Activated CD4-positive, alpha-beta T cell treated with anti-CD3 and anti-CD28 coated beads, Interleukin-10, Interleukin-2, amounts not matched to agents 100 ng/mL and 50 ng/mL, durations not matched to agents 16 hours and 8 hours (primary cell): ENCODE data around the gene ADAMTS2.

Experiments
- DNase-seq: peaks from one replicate; pipeline ENCODE4 v3.0.0-alpha.2; 2020

ADAMTS2 gene

DNA sequence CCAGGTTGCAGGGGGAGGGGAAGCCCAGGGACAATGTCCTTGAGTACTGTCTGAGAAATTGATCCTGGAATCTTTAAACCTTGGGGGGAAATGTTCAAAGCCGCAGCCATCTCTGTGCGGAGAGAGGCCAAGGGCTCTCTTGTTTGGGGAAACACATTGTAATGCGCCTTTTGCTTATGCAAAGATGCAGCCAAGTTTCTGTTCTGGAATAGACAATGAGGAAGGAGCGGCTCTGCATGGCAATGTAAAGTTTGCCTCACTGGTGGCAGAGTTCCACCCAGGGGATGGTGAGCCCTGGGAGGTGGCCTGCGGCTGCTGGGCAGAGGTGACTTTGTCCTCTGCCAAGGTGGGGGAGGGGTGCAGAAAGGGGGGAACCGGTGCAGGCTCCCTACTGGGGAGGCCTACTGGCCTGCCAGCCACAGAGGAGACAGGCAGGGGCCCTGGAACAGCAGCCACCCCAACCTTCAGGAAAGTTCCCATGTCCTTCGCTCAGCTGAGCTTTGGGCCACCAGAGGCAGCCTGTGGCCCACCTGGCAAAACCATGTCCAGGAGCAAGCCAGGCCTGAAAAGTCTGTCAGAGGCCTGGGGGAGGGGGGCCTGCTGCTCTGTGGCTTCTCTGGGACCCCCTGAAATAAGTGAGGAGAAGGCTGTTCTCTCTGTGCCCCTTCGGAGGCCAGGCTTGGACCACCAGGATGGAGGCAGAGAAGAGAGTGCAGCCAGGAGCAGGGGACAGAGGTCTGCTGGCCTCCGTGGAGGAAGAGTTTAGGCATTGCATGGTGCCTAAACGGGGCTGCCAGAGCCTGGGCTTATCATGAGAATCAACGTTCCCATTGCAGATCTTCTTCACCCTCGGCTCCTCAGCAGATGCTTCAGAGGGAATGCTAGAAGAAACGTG is 157.3 kb downstream of the ADAMTS2 start:
- no peak for DNase-seq

DNA sequence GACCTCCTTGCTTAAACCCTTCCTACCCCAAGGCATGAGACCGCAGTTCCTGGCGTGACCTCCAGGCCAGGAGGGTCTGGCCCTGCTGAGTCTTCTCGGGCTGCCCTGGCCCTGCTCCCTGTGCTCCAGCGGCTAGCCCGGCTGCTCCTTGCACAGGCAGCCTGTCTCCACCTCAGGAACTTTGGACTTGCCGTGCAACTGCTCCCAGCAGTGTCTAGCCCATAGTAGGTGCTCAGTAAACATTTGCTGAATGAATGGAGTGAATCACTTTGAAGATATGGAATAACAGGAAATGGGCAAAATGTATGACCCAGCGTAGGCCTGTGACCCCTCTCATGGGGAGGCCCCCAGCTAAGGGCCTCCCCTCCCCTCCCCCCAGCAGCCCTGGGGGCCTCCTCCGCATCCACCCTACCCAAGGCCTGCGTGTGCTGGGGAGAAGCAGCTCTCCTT is 158.0 kb downstream of the ADAMTS2 start:
- DNase-seq = no peak

DNA sequence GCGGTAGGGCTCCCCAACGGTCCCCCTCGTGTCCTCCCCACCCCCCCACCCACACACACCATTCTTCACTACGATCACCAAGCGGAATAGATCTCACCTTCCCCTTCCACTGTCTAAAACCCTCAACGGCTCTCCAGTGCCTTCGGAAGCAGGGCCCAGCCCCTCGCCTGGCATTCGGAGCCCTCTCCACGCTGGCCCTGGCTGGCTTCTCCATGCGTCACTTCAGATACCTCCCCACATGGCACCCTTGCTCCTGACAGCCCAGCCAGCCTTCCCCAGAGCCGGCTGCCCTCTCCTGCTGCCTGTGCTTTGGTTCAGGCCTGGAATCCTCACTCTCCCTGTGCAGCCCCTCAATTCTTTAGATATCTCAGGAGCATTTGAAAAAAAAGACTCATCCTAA is 158.5 kb downstream of the ADAMTS2 start:
- DNase-seq = no peak

DNA sequence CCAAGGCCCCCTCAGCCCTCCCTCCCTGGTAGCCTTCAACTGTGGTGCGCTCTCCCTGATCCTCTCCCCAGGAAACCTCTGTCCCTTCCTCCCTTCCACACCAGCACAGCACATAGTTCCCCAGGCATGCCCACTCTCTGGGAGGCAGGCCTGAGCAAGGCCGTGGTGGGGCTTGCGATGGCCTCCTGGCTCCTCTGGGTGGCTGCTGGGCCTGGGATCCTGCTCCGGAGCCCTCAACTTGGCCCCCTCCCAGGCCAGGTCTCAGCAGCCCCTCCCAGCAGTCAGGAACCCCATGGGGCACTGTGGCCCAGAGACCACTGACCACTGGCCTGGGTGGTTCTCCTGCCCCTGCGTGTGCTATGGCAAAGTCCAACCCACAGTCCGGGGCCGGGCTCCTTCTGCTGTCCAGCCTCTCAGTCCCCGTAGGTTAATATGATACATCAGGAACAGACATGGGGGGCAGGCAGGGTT is 159.3 kb downstream of the ADAMTS2 start:
- no peak for DNase-seq

DNA sequence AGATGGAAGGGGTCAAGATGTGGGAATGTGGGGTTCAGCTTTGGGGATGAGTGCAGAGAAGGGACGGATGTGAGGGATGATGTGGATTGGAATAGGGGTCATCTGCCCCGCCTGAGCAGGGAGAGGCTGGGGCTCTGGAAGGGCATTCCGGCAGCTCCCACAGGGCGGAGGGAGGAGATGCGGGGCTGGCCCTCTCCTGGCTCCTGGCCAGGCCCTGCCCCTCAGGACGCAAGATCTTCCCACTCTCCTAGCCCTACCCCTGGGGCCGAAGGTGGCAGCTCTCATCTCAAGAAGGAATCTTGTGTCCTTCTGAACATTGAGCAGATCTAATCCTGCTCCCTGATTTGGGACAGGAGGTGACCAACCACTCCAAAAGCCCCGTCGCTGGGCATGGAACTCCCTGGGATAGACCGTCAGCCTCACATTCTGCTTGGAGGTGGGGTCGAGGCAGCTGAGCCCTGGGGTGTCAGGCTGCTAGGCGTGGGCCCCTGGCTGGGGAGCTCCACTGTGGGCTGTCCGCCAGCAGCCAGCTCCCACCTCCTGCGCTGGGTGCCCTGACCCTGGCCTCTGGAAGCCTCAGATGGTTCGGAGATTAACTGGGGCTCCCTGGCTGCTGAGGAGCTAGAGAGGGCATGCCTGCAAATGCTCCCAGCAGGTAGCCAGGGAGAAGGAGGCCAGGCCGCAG is 159.9 kb downstream of the ADAMTS2 start:
- DNase-seq = no peak

DNA sequence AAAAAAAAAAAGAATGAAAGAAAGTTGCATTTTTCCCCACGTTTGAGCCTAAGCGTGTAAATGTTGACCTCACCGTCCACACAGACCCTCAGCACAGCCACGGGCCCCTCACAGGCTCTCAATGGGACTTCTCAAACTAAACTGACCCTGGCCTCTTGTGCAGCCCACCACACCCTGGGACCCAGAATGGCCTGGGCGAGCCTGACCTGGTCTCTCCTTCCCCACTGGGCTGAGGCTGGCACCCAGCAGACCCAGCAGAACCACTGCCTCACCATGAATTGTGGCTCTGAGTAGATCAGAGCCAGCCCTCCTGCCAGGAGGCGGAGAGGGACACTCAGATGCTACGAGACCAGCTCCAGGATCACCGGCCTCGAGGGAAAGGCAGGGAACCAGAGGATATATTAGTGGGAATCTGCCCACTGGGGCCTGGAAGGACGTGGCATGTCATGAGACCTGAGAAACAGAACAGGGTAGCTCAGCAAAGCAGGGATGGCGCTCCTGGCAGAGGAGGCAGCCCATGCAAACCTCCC is 160.7 kb downstream of the ADAMTS2 start:
- no peak for DNase-seq

DNA sequence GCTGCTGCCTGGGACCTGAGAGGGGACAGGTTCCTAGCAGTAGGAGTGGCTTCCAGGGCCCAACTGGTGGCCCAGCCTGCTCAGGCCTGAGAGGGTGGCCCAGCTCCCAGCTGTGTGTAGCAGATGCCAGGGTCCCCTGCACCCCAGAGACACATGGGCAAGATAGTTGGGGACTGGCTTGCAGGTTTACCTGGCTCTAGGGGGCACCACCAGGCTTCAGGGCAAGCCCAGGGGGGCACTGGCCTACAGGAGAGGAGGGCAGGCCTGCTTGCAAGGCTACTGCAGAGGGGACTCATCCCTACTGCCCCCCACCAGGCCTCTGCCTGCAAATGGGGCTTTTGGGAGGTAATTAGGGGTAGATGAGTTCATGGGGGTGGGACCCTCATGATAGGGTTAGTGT is 161.8 kb downstream of the ADAMTS2 start:
- no peak for DNase-seq

DNA sequence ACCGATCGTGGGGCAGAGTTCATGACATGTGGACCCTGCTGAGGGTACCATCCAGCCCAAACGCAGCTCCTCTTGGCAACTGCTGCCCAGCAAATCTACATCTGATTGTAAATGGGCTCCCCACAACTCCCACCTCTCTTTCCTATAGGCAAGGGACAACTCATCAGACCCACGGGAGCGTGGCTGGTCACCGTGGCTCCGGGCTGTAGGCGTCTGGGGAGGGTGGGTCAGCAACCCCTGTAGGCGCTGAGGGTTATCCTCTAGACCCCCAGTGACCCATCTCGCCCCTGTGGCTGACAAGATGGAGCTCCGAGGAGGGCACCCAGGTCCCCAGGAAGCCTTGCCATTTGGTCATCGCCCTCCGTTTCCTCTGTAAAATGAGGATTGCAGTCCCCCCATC is 162.7 kb downstream of the ADAMTS2 start:
- DNase-seq = no peak

DNA sequence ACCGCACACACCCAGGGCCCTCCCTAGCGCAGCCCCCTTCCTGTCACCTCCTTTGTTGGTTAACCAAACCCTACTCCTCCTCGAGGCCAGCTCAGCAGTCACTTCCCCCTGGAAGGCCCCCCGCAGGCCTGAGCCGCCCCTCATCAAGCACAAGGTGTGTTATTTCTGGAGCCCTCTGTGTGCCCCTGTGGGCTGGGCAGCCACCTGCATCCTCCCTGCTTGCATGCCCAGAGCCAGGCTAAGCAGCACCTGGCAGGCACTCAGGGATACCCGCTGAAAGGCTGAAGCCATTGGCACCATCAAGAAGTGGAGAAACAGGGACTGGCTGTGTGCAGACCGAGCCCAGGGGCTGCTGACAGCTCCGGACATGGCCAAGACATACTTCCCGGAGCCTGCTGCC is 163.3 kb downstream of the ADAMTS2 start:
- DNase-seq = no peak

DNA sequence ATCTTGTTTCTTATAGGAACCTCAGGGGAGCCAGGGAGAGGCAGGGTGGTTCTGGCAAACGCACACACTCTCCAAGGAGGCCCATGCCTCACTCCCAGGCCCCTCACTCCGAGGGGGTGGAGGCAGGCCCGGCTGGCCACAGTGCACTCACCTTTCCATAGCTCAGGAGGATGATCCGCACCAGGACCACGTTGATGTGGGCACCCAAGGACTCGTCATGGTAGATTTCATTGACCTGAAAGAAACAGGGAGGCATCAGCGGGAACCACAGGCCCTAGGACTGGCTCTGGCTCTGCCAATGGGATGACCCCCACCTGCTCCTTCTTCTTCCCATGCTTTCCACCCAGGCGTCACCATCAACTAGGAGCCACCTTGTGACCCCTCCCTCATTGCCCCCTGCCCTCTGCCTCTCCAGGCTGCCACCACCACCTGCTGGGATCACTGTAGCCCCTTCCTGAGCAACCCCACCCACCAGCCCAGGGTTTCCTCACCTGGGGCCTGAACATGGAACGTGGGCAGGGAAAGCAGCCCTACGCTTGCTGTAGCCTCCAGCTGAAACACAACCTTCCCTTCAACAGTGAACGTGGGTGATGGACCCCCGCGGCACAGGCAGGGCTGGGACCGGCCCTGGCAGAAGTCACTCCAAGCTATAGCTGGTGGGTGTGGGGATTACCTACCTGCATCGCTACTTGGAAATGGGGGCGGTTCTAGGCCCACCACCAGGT is 164.2 kb downstream of the ADAMTS2 start:
- no peak for DNase-seq

DNA sequence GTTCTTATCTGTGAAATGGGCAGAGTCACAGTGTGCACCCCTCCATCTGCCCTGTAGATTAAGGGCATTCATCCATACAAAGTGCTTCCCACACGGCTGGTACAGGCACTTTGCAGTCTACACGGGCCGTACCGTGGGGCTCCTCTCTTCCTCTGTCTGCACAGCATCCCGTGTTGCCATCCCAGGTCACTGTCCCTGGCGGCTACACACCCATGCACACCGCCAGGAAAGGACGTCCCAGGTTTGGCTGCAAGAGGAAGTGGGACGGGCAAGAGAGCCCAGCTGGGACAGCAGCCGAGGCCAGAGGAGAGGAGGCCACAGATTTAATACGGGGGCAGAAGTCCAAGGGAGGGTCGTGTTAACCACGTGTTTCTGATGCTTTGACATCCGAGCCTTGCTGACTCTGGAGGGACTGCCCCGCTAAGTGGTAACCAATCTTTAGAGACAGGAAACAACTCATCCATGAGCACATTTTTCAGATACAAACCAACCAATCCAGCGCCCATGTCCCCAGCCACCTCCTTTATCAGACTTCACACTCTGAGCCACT is 165.1 kb downstream of the ADAMTS2 start:
- DNase-seq = no peak

DNA sequence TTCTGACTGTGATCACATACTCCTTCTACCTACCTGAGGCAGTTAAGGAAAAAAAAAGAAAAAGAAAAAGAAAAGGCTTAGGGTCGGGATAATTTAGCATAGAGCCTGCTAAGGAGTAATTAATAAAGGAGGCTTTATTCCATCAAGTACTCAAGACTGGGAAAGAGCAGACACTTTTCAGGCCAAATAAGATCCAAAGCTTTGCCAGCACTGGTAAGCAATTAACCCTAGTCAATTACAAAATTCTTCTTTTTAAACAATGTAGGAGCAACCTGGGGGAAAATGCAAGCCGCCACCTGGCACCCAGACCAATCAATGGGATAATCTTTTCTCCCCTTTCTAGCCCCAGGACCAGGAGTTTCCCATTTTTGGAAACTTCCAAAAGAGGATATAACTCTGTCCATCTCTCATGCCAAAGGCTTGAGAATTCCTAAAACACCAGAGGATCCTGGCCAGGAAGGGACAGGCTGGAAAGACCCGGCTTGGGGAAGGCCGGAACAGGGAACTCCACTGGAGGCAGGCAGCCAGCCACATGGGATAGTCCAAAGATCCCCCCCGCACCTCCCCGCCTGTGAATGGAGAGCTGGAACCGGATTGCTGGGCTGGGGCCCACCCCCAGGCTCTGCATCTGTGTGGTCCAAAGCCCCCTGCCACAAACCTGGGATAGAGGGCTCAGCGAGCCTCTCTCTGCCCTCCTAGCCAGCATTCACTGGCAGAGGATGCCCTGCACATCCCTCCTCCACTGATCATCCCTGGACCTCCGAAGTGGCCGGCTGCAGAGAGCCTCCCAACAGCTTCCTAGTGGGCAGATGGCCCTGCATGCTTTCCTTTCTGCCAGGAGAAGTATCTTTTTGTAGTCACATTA is 167.3 kb downstream of the ADAMTS2 start:
- DNase-seq = no peak

DNA sequence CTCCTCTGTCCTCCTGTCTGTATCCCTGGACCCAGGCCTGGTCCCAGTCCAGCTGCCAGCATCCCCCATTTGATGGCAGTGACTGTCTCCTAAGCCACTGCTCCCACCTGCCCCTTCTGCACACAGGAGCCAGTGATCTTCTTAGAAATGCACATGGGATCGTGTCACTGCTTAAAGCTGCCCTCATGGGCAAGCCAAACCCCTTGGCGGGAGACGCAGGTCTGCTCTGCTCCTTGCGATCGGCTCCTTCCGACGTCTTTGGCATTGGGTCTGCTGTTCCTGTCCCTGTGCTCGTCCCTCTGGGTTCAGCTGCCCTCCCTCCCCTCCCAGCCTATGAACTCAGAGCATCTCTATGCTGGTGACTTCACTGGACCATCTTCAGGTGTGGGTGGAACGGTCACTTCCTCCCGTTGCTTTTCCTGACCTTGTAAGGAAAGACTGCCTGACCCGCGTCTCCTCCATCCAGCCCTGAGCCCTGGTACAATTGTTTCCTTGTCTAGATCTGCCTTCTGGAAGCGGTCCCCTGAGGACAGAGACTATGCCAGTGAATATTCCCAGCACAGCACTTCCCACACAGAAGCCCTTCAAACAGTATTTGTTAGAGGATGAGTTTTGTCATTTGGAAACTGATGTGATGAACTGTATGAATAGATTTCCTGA is 168.6 kb downstream of the ADAMTS2 start:
- DNase-seq = no peak

DNA sequence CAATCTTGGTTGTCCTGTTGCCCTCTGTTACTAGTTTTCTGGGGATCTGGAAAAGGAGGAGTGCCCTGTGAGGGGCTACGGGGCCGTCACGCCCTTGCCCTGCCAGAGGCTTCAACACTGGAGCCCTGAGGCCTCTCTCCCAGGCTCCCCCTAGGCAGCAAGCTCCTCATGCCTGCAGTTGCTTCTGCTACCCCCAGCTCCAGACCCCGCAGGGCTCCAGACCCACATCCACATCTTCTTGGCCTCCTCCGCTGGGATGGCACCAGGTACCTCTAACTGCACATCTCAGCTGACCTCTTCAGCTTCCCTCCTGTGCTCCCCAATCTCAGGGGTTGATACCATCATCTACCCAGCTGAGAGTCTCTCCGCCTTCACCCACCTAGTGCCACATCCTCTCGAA is 169.1 kb downstream of the ADAMTS2 start:
- DNase-seq = no peak

DNA sequence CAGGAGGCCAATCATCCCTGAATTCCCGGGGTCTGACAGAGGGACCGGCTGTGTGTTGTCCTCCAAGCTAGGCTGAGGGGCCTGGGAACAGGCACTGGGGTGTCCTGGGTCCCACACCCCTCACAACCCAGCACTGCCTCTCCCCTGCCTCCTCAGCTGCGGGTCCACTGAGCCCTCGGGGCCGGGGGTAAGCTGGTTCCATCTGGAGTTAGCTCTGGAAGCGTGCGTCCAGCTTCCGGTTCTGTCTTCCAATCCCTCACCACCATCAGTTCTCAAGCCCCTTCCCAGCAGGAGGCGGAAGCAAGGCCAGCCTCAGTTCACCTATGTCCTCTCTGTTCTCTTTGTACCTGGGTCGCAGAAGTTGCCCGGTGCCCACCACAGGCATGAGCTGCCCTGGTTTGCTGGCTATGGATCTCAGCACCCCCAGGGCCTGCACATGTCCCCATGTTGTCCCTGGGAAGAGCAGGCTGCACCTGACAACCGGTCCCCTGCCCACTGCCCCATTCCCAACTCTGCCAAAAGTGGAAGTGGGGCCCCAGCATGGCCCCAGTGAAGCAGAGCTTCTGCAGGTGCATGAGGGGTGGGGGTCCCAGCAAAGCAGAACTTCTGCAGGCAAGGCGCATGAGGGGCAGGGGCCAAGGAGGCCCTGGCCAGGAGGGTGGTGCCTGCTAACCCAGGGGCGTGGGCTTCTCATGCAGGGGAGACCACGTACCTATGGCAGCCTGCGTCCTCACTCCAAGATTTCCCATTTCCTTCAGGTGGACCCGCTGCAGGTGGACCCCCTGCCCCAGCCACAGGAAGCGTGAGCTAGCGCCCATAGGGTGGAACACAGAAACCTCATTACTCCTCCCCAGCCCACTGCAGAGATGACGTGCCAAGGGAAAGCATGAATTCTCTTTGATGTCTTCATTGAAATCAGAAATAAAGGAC is 173.2 kb downstream of the ADAMTS2 start:
- no peak for DNase-seq

DNA sequence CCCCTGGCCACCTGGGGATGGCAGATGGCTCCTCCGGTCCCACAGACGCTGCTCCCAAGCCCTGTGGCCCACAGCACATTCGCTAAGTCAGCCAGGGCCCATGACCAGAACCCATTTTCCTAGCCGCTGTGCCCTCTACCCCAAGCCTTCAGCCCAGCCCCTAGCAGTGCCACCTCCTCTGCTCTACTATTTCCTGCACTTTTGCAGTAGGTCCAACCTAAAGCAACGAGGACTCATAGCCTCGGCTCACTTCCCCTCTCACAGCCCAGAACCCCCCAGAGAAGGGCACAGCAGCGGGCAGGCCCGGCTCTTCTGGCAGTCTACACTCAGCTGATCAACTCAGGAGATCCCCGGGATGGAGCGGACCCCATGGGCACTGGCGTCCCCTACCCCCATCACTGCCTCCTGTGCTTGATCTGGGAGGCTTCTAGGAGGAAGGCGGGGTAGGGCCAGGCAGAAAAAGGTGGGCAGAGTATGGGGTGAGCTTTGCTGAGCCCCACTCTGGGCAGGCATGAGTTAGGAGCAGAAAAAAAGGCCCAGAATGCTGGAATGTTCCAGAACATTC is 173.9 kb downstream of the ADAMTS2 start:
- no peak for DNase-seq

DNA sequence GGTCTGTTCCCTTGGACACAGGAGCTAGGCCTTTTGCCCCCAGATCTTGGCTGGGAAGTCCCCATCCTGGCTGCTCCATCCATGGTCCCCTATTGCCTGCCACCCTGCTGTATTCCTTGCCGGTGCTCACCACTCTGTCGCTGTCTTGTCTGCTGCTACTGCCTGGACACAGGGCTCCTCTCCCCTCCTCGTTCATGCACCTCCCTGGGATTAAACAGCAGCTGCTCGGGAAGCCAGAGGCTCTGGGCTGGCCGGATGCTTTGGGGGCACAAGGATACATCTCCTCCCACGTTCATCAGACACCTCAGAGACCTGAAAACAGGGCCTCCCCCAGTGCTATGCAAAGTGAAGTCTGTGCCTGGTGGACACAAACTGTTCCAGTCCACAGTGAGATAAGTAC is 174.7 kb downstream of the ADAMTS2 start:
- no peak for DNase-seq

DNA sequence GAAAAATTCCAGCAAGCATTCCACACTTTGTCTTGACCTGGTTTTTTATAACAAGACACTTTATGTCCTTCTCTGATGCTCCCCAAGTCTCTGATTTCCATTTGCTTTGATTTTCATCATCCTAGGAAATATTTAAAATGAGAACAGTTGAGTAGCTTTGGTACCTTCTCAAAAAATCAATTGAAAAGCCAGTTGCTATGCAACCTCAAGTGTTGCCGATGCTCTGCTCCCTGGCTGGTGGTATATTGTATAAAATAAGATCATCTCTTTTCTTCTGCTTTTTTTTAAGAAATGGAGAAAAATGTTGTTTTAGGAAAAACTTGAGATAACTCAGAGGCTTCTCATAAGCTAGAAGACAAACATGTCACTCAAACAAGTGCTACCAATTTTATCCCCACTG is 175.4 kb downstream of the ADAMTS2 start:
- no peak for DNase-seq

DNA sequence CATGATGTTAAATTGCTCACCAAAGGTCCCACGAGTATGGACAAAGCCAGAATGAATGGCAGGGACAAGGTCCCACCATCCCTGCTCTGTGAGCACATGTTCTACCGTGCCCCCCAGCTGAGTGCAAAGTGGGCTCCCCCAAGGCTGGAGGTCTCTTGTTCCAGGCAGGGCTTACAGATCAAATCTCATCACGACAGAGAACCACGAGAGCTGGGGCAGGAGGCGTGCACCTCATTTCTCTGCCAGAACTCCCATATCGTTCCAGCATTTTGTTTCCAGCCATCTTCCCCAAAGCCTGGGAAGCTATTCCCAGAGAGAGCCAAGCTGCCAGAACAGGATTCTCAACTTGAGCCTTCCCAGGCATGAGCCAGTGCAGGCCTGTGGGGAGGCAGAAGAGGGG is 176.6 kb downstream of the ADAMTS2 start:
- DNase-seq = no peak
